Measurements from ENCODE around the gene GRAMD1B. TPM values are rescaled to one million over a fixed set of nuclear protein-coding genes. Genes with fewer than 3 reads are reported as not detected.

Gene GRAMD1B
- total RNA-seq, 1 experiment from 2014 or later, result 12.7 TPM

- Histone ChIP-seq H4K20me1 (ENCODE audit: insufficient read depth) (no peaks in the 10 kb centered on the region), H3K4me2 (ENCODE audit: low read length) (no peak overlapping the region), H3K9me2 (ENCODE audit: insufficient read depth) (no peaks in the 10 kb centered on the region), H3K4me3 (replicated peaks in 1 of 2; ENCODE audit: low read depth in 1 of 2, low read length in 2 of 2) (no peak overlapping the region), H2AFZ (ENCODE audit: low read depth, low read length, poor library complexity, severe bottlenecking) (no peak overlapping the region), H3K27me3 (ENCODE audit: insufficient read depth, low read length) (no peaks in the 10 kb centered on the region), H3K79me2 (ENCODE audit: insufficient read depth, low read length) (no peaks in the 10 kb centered on the region), H3K9ac (ENCODE audit: low read length) (no peak overlapping the region), H3K4me1 (ENCODE audit: control insufficient read depth in 1 of 2, insufficient read depth in 2 of 2, low read length in 2 of 2) (peaks cover 12 to 13% of the 10 kb centered on the region in 2 experiments), H3K9me3 (ENCODE audit: control insufficient read depth in 1 of 2, insufficient read depth in 1 of 2, low read depth in 1 of 2, low read length in 2 of 2) (no peaks in the 10 kb centered on the region), H3K36me3 (ENCODE audit: control insufficient read depth in 1 of 2, insufficient read depth in 2 of 2, low read length in 2 of 2) (no peaks in the 10 kb centered on the region), H3K27ac (ENCODE audit: low read depth, low read length) (no peak overlapping the region)
- BruUV-seq (replicated peaks), result no TSS peak
- ATAC-seq, result no peak
- POLR2A ChIA-PET, result no interaction called here
- CTCF ChIA-PET, result interaction anchor here (1.2 kb wide), 1 partner anchor 9 kb away, joined by 3 read pairs; no protein-coding TSS in a partner anchor
- intact Hi-C loops (cut with micrococcal nuclease), result no loop called here
- TF ChIP-seq FOSL1 (IDR thresholded peaks at IDR 0.05; ENCODE audit: low read depth) (no peak), CEBPB (IDR thresholded peaks at IDR 0.05; ENCODE audit: low read depth) (no peak), ZNF274 (IDR thresholded peaks at IDR 0.05; ENCODE audit: low read depth, low read length) (no peak), POLR2AphosphoS5 (IDR thresholded peaks at IDR 0.05; ENCODE audit: low read depth, low read length) (no peak), EZH2phosphoT487 (IDR thresholded peaks at IDR 0.05; ENCODE audit: borderline replicate concordance) (no peak), REST (IDR thresholded peaks at IDR 0.05; ENCODE audit: low read depth) (no peak), MAX (IDR thresholded peaks at IDR 0.05) (no peak), POLR2A (IDR thresholded peaks at IDR 0.05; ENCODE audit: borderline replicate concordance, extremely low read depth, insufficient read depth, insufficient read length) (no peak), CTCF (IDR thresholded peaks at IDR 0.05 in 2 of 3, conservative IDR thresholded peaks at IDR 0.05 in 1 of 3; ENCODE audit: borderline replicate concordance in 1 of 3, insufficient read depth in 1 of 3, low read depth in 2 of 3, low read length in 2 of 3) (no peak), RAD21 (IDR thresholded peaks at IDR 0.05; ENCODE audit: low read depth) (no peak), SIN3A (IDR thresholded peaks at IDR 0.05; ENCODE audit: low read depth) (no peak), EZH2 (IDR thresholded peaks at IDR 0.05) (no peak), CBX3 (IDR thresholded peaks at IDR 0.05; ENCODE audit: low read depth) (no peak), ATF3 (IDR thresholded peaks at IDR 0.05) (no peak)
- RAD21 ChIA-PET (ENCODE audit: low non-redundant PET in 1 of 2, low total read pairs in 2 of 2, uncharacterized antibody in 2 of 2, unreplicated experiment in 2 of 2), result no interaction called here
- no peak for DNase-seq (ENCODE audit: low read depth, low spot score)
Measured at GRCh38 chr11:123588864-123589262, 158.8 kb downstream of the GRAMD1B start.
